Endothelial cell of umbilical vein (primary cell): Measurements from ENCODE around the gene HMGB3.

Experiments
- CTCF ChIP-seq, 2 donors: IDR thresholded peaks; 1 replicate in 1 of 2; 2 replicates in 1 of 2; pipeline ENCODE4 v1.5.1; 2011; ENCODE audit warnings: low read length in 2 of 2, mild to moderate bottlenecking in 2 of 2, moderate library complexity in 2 of 2, control low read depth in 1 of 2, inconsistent platforms in 1 of 2, low read depth in 1 of 2; ENCODE audit not compliant: insufficient read depth in 1 of 2; ENCODE audit errors: extremely low read depth in 1 of 2
- EZH2 ChIP-seq: IDR thresholded peaks from 2 replicates; pipeline ENCODE4 v1.6.1; 2012; ENCODE audit warnings: borderline replicate concordance, low read depth, mild to moderate bottlenecking, moderate library complexity, low read length, inconsistent platforms; ENCODE audit not compliant: severe bottlenecking
- FOS ChIP-seq: IDR thresholded peaks from 2 replicates; pipeline ENCODE4 v1.6.1; 2011; ENCODE audit warnings: mild to moderate bottlenecking, low read length, moderate library complexity, borderline replicate concordance; ENCODE audit not compliant: insufficient read depth
- GATA2 ChIP-seq: IDR thresholded peaks from 2 replicates; pipeline ENCODE4 v1.7.0; 2011; ENCODE audit warnings: low read depth, mild to moderate bottlenecking, moderate library complexity, mixed read lengths, low read length; ENCODE audit not compliant: insufficient read length, insufficient read depth
- JUN ChIP-seq: IDR thresholded peaks from 2 replicates; pipeline ENCODE4 v1.6.1; 2011; ENCODE audit warnings: borderline replicate concordance, low read depth; ENCODE audit not compliant: insufficient read length, insufficient read depth
- MYC ChIP-seq: IDR thresholded peaks from one replicate; pipeline ENCODE4 v1.6.1; 2011; ENCODE audit warnings: mild to moderate bottlenecking, low read depth, low read length
- POLR2A ChIP-seq: IDR thresholded peaks from 2 replicates; pipeline ENCODE4 v1.6.1; 2012; ENCODE audit warnings: low read depth, mild to moderate bottlenecking, control low read depth, low read length
- POLR2AphosphoS5 ChIP-seq: IDR thresholded peaks from 2 replicates; pipeline ENCODE4 v1.6.1; 2012; ENCODE audit warnings: low read depth, mild to moderate bottlenecking, control low read depth, low read length, moderate library complexity; ENCODE audit not compliant: insufficient read depth
- TF ChIP-seq, protein P1 (sequence below): IDR thresholded peaks from 2 replicates; pipeline ENCODE4 v1.6.1; 2011; ENCODE audit not compliant: insufficient read depth, insufficient read length

GRCh38 chrX:150990910-150991309, 7.8 kb downstream of the HMGB3 start:
- TF ChIP-seq CTCF (IDR thresholded peaks at IDR 0.05; ENCODE audit: extremely low read depth in 1 of 2, insufficient read depth in 1 of 2, low read depth in 1 of 2, low read length in 2 of 2): no peak
- TF ChIP-seq POLR2AphosphoS5: no peak
- TF ChIP-seq POLR2A: no peak
- TF ChIP-seq JUN: no peak
- no peak for TF ChIP-seq EZH2
- TF ChIP-seq, protein P1, sequence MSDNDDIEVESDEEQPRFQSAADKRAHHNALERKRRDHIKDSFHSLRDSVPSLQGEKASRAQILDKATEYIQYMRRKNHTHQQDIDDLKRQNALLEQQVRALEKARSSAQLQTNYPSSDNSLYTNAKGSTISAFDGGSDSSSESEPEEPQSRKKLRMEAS: no peak
- TF ChIP-seq FOS: no peak
- no peak for TF ChIP-seq GATA2
- TF ChIP-seq MYC: no peak
